HCT116 (cell line): ENCODE results near the gene FAM221B. TPM values are rescaled to one million over a fixed set of nuclear protein-coding genes. Genes with fewer than 3 reads are reported as not detected.

Source experiments
- ATAC-seq: fragments of 200-7000 bp; cut with Tn5 transposase; 2 replicates; pipeline ENCODE4 v1.9.1; 2020; ENCODE audit warnings: mild to moderate bottlenecking, moderate library complexity
- BruUV-seq: library from RNA; stranded (reverse); fragments of 400-500 nt; replicated peaks from 2 replicates; lab custom pipeline; 2021; lab: Mats Ljungman, UMichigan
- CTCF ChIA-PET: fragments of 300-600 bp; sonication (Branson Sonifier 250); formaldehyde crosslinking; loops from one replicate; lab custom pipeline; 2021; ENCODE audit warnings: antibody characterized with exemption; lab: Charles Lee
- POLR2A ChIA-PET: fragments of 300-600, 350-600 bp; sonication (Branson Sonifier 250); formaldehyde crosslinking; loops from one replicate; lab custom pipeline; 2021; ENCODE audit warnings: antibody characterized with exemption; lab: Charles Lee
- RAD21 ChIA-PET, 2 experiments: fragments of 300-600 bp; sonication (Branson Sonifier 250); formaldehyde crosslinking; loops; one replicate each; lab custom pipeline; 2023; ENCODE audit warnings: low total read pairs in 2 of 2; ENCODE audit not compliant: uncharacterized antibody in 2 of 2, unreplicated experiment in 2 of 2, low non-redundant PET in 1 of 2; lab: Charles Lee
- DNase-seq: peaks from one replicate; pipeline ENCODE4 v3.0.0-alpha.2; 2010; ENCODE audit warnings: low read depth, low spot score
- H2AFZ ChIP-seq: fragments of 200-600 bp; shearing (Covaris generic), sonication (generic); 2 replicates; pipeline ENCODE4 v1.6.1; 2017; ENCODE audit warnings: low read depth, mixed run types, mixed read lengths, antibody characterized with exemption, low read length; ENCODE audit not compliant: poor library complexity, severe bottlenecking
- H3K27ac ChIP-seq: 2 replicates; pipeline ENCODE4 v1.5.1; 2012; ENCODE audit warnings: low read depth, low read length
- H3K27me3 ChIP-seq: fragments of 200-600 bp; sonication (generic); 2 replicates; pipeline ENCODE4 v1.6.1; 2016; ENCODE audit warnings: mixed run types, low read length, mixed read lengths; ENCODE audit not compliant: insufficient read depth
- H3K36me3 ChIP-seq, 2 experiments: fragments of 200-500 bp in 1 of 2; fragments of 200-600 bp in 1 of 2; sonication (Bioruptor generic) in 1 of 2; sonication (generic) in 1 of 2; 2 replicates each; pipeline versions ENCODE4 v1.5.1 to v1.6.1; 2014 to 2016; ENCODE audit warnings: low read length in 2 of 2, inconsistent platforms in 1 of 2, mixed read lengths in 1 of 2, mixed run types in 1 of 2; ENCODE audit not compliant: insufficient read depth in 2 of 2, control insufficient read depth in 1 of 2
- H3K4me1 ChIP-seq, 2 experiments: fragments of 200-600 bp in 1 of 2; sonication (generic) in 1 of 2; 2 replicates each; pipeline versions ENCODE4 v1.5.1 to v1.6.1; 2012 to 2017; ENCODE audit warnings: low read length in 2 of 2, inconsistent platforms in 1 of 2, mild to moderate bottlenecking in 1 of 2, mixed read lengths in 1 of 2, mixed run types in 1 of 2, moderate library complexity in 1 of 2; ENCODE audit not compliant: insufficient read depth in 2 of 2, control insufficient read depth in 1 of 2
- H3K4me2 ChIP-seq: fragments of 200-600 bp; sonication (generic); 2 replicates; pipeline ENCODE4 v1.6.1; 2017; ENCODE audit warnings: mixed run types, low read length, mixed read lengths
- H3K4me3 ChIP-seq, 2 experiments: fragments of 200-600 bp in 1 of 2; sonication (generic) in 1 of 2; replicated peaks in 1 of 2; 2 replicates each; pipeline ENCODE4 v1.5.1; 2011 to 2016; ENCODE audit warnings: low read length in 2 of 2, control low read depth in 1 of 2, low read depth in 1 of 2, mild to moderate bottlenecking in 1 of 2, mixed read lengths in 1 of 2, mixed run types in 1 of 2
- H3K79me2 ChIP-seq: fragments of 200-600 bp; sonication (generic); 2 replicates; pipeline ENCODE4 v1.6.1; 2017; ENCODE audit warnings: mild to moderate bottlenecking, mixed run types, low read length, moderate library complexity, mixed read lengths; ENCODE audit not compliant: insufficient read depth
- H3K9ac ChIP-seq: fragments of 200-600 bp; sonication (generic); 2 replicates; pipeline ENCODE4 v1.6.1; 2016; ENCODE audit warnings: low read length, mixed read lengths
- H3K9me2 ChIP-seq: fragments of 200-600 bp; sonication (generic), shearing (Covaris generic); 2 replicates; pipeline ENCODE4 v1.6.1; 2017; ENCODE audit warnings: mixed run types, mild to moderate bottlenecking, moderate library complexity; ENCODE audit not compliant: insufficient read depth
- H3K9me3 ChIP-seq, 2 experiments: fragments of 200-500 bp in 1 of 2; fragments of 200-600 bp in 1 of 2; sonication (Bioruptor generic) in 1 of 2; sonication (generic) in 1 of 2; 2 replicates each; pipeline ENCODE4 v1.6.1; 2014 to 2017; ENCODE audit warnings: low read length in 2 of 2, mixed read lengths in 2 of 2, inconsistent platforms in 1 of 2, low read depth in 1 of 2, mild to moderate bottlenecking in 1 of 2, mixed run types in 1 of 2, moderate library complexity in 1 of 2; ENCODE audit not compliant: control insufficient read depth in 1 of 2, insufficient read depth in 1 of 2
- H4K20me1 ChIP-seq: fragments of 200-600 bp; sonication (generic), shearing (Covaris generic); 2 replicates; pipeline ENCODE4 v1.6.1; 2017; ENCODE audit warnings: mixed run types, mild to moderate bottlenecking, moderate library complexity; ENCODE audit not compliant: insufficient read depth
- CTCF ChIP-seq, 3 experiments: fragments of 200-600 bp in 1 of 3; sonication (generic) in 1 of 3; IDR thresholded peaks in 2 of 3; conservative IDR thresholded peaks in 1 of 3; 2 replicates each; pipeline ENCODE4 v1.5.1; 2012 to 2017; ENCODE audit warnings: low read depth in 2 of 3, low read length in 2 of 3, antibody characterized with exemption in 1 of 3, borderline replicate concordance in 1 of 3, control low read depth in 1 of 3, mild to moderate bottlenecking in 1 of 3, mixed read lengths in 1 of 3, mixed run types in 1 of 3, moderate library complexity in 1 of 3; ENCODE audit not compliant: insufficient read depth in 1 of 3
- EGR1 ChIP-seq: IDR thresholded peaks from 2 replicates; pipeline ENCODE4 v1.6.1; 2012; ENCODE audit warnings: low read depth
- MAX ChIP-seq: IDR thresholded peaks from 2 replicates; pipeline ENCODE4 v1.6.1; 2012
- POLR2A ChIP-seq: IDR thresholded peaks from 2 replicates; pipeline ENCODE4 v1.7.0; 2011; ENCODE audit warnings: borderline replicate concordance; ENCODE audit not compliant: insufficient read depth, insufficient read length; ENCODE audit errors: extremely low read depth
- POLR2AphosphoS5 ChIP-seq: IDR thresholded peaks from 2 replicates; pipeline ENCODE4 v1.6.1; 2011; ENCODE audit warnings: mild to moderate bottlenecking, low read depth, low read length, moderate library complexity
- RAD21 ChIP-seq: IDR thresholded peaks from 2 replicates; pipeline ENCODE4 v1.6.1; 2012; ENCODE audit warnings: low read depth, mild to moderate bottlenecking
- REST ChIP-seq: IDR thresholded peaks from 2 replicates; pipeline ENCODE4 v1.6.1; 2012; ENCODE audit warnings: low read depth
- SP1 ChIP-seq: IDR thresholded peaks from 2 replicates; pipeline ENCODE4 v1.6.1; 2012; ENCODE audit warnings: low read depth
- YY1 ChIP-seq: IDR thresholded peaks from 2 replicates; pipeline ENCODE4 v1.6.1; 2011; ENCODE audit warnings: low read length, low read depth, moderate library complexity, mild to moderate bottlenecking; ENCODE audit not compliant: insufficient replicate concordance; ENCODE audit errors: extremely low read depth
- intact Hi-C: fragments of 100-400 bp; cut with micrococcal nuclease; formaldehyde crosslinking; loops from 2 replicates; pipeline ENCODE4 v1.10.0; 2022
- total RNA-seq: library from RNA; stranded (reverse); gene quantifications from one replicate; pipeline ENCODE4 v1.2.1, GENCODE V29; 2021; ENCODE audit not compliant: unreplicated experiment

Gene FAM221B
- total RNA-seq, 1 experiment from 2014 or later = not detected

GRCh38 chr9:35816708-35817107 is 11.8 kb downstream of the FAM221B start:
- Histone ChIP-seq H3K9me3 (no peaks in the 10 kb centered on the region), H3K27me3 (no peaks in the 10 kb centered on the region), H2AFZ (no peak overlapping the region), H3K9ac (no peak overlapping the region), H3K36me3 (no peaks in the 10 kb centered on the region), H3K79me2 (no peaks in the 10 kb centered on the region), H3K4me1 (peaks cover 7 to 17% of the 10 kb centered on the region in 2 experiments; a peak in 3 of 4 replicates), H3K27ac (no peak overlapping the region), H3K9me2 (no peaks in the 10 kb centered on the region), H4K20me1 (no peaks in the 10 kb centered on the region), H3K4me2 (no peak overlapping the region), H3K4me3 (no peak overlapping the region)
- ChIA-PET POLR2A (no interaction called here), CTCF (no interaction called here), RAD21 (no interaction called here)
- DNase-seq (no peak), ATAC-seq (no peak)
- TF ChIP-seq RAD21 (no peak), CTCF (IDR thresholded peaks at IDR 0.05 in 2 of 3, conservative IDR thresholded peaks at IDR 0.05 in 1 of 3; ENCODE audit: borderline replicate concordance in 1 of 3, insufficient read depth in 1 of 3, low read depth in 2 of 3, low read length in 2 of 3) (peak in 2 of 3 experiments; percentile 37 to 46; a peak in 4 of 6 replicates)
- BruUV-seq = no TSS peak
- intact Hi-C loops = no loop called here

GRCh38 chr9:35814841-35815543 is 13.5 kb downstream of the FAM221B start, which contains the start of gene HINT2:
HINT2 (minus strand) TSS chr9:35815042; CDS start chr9:35814979, 63 bp downstream.
- Histone ChIP-seq H3K27me3 (no peaks in the 10 kb centered on the region), H3K4me2 (peak within 1 kb of the TSS; percentile 89), H3K9me3 (no peaks in the 10 kb centered on the region), H3K9ac (peak within 1 kb of the TSS; percentile 95), H3K4me1 (peaks cover 7 to 17% of the 10 kb centered on the region in 2 experiments; a peak in 3 of 4 replicates), H3K79me2 (no peaks in the 10 kb centered on the region), H3K4me3 (peak within 1 kb of the TSS; percentile 86 to 88), H2AFZ (peak within 1 kb of the TSS; percentile 99), H3K27ac (peak within 1 kb of the TSS; percentile 97), H4K20me1 (no peaks in the 10 kb centered on the region), H3K9me2 (no peaks in the 10 kb centered on the region), H3K36me3 (no peaks in the 10 kb centered on the region)
- ATAC-seq = peak; percentile 90
- BruUV-seq = no TSS peak
- intact Hi-C loops = no loop called here
- ChIA-PET POLR2A (interaction anchor here (1.3 kb wide), 1 partner anchor 67 kb away, joined by 3 read pairs; no protein-coding TSS in a partner anchor), RAD21 (no interaction called here), CTCF (interaction anchor here (1.0 to 2.1 kb wide), 5 partner anchors 11 to 154 kb away, joined by 3 to 13 read pairs (median 7); no protein-coding TSS in a partner anchor)
- TF ChIP-seq YY1 (peak; percentile 83), REST (no peak), POLR2AphosphoS5 (peak; percentile 92), POLR2A (peak; percentile 77), SP1 (peak; percentile 92), MAX (no peak; the same call in 1 of the 2 replicates), EGR1 (peak; percentile 58; the same call in 1 of the 2 replicates)
- peak; percentile 98 for DNase-seq
